ENCODE results near the gene ULK1. TPM values are rescaled to one million over a fixed set of nuclear protein-coding genes. Genes with fewer than 3 reads are reported as not detected.

The ULK1 gene
- total and polyA plus RNA-seq, 2 of the 13 experiments (the other 11 are each of a cell fraction or from before 2014, with no cell fraction given), result 2.8 to 10.1 TPM

GRCh38 chr12:131844656-131845055 lies 49.8 kb upstream of the ULK1 start:
- Histone ChIP-seq H2AFZ (ENCODE audit: low read length) (no peak overlapping the region), H3K27me3 (ENCODE audit: control insufficient read depth in 1 of 2, insufficient read depth in 2 of 2, low read length in 2 of 2) (no peaks in the 10 kb centered on the region; a peak in 1 of 5 replicates), H3K79me2 (ENCODE audit: insufficient read depth, low read length) (no peaks in the 10 kb centered on the region), H3K36me3 (replicated peaks in 1 of 2; ENCODE audit: control insufficient read depth in 1 of 2, insufficient read depth in 2 of 2, low read length in 2 of 2) (no peaks in the 10 kb centered on the region), H3K4me3 (replicated peaks in 1 of 3; ENCODE audit: insufficient read depth in 1 of 3, low read depth in 2 of 3, low read length in 3 of 3) (no peak overlapping the region), H3K4me2 (ENCODE audit: low read depth, low read length) (no peak overlapping the region), H3K9ac (ENCODE audit: insufficient read depth, low read depth, low read length) (no peak overlapping the region), H3K9me3 (ENCODE audit: low read length) (no peaks in the 10 kb centered on the region), H4K20me1 (ENCODE audit: insufficient read depth, low read length) (no peaks in the 10 kb centered on the region), H3K27ac (ENCODE audit: extremely low read length, insufficient read depth, low read length) (no peak overlapping the region), H3K4me1 (ENCODE audit: insufficient read depth, low read length) (peaks cover 16% of the 10 kb centered on the region)
- ChIA-PET POLR2A (no interaction called here), CTCF (ENCODE audit: low intra/inter-chr PET ratio, low total read pairs) (no interaction called here)
- BruUV-seq (replicated peaks), result no TSS peak
- DNase-seq (ENCODE audit: low spot score) (no peak), FAIRE-seq (no peak), ATAC-seq (no peak)
- WGBS (ENCODE audit: low lambda C conversion rate), result 85% methylated on average over 15 of the region's 25 CpGs
- intact Hi-C loops (cut with micrococcal nuclease; ENCODE audit: unreplicated experiment) (no loop called here), in situ Hi-C loops (cut with HindIII; ENCODE audit: extremely low pct_ligation_motif_present, low pct_unique_long_range_greater_than_20kb) (loop anchor here (25.0 kb wide), 1 partner anchor 732 kb away; no protein-coding TSS in a partner anchor)
- TF ChIP-seq ZNF460 (CRISPR knock-in tag; IDR thresholded peaks at IDR 0.05; ENCODE audit: borderline replicate concordance) (no peak), CHD4 (IDR thresholded peaks at IDR 0.05; ENCODE audit: borderline replicate concordance, low read length) (no peak), ZNF335 (CRISPR knock-in tag; IDR thresholded peaks at IDR 0.05) (no peak), NFAT5 (CRISPR knock-in tag; IDR thresholded peaks at IDR 0.05) (no peak), EHMT2 (IDR thresholded peaks at IDR 0.05; ENCODE audit: borderline replicate concordance, low read depth, low read length) (no peak), ZNF781 (CRISPR knock-in tag; IDR thresholded peaks at IDR 0.05; ENCODE audit: borderline replicate concordance, not compliant biosample characterization) (no peak), ZNF609 (CRISPR knock-in tag; IDR thresholded peaks at IDR 0.05; ENCODE audit: borderline replicate concordance) (no peak), ZNF205 (CRISPR knock-in tag; IDR thresholded peaks at IDR 0.05) (no peak), MIER2 (CRISPR knock-in tag; IDR thresholded peaks at IDR 0.05) (no peak), ZNF639 (CRISPR knock-in tag; conservative IDR thresholded peaks at IDR 0.05) (no peak), FOSL1 (CRISPR knock-in tag; IDR thresholded peaks at IDR 0.05; ENCODE audit: borderline replicate concordance) (no peak), CERS6 (CRISPR knock-in tag; IDR thresholded peaks at IDR 0.05) (no peak), ZC3H4 (CRISPR knock-in tag; IDR thresholded peaks at IDR 0.05; ENCODE audit: borderline replicate concordance) (no peak)

All from HepG2 (cell line).